SJCRH30 (cell line): ENCODE measurements around the gene ABT1. TPM values are rescaled to one million over a fixed set of nuclear protein-coding genes. Genes with fewer than 3 reads are reported as not detected.
A peak's percentile ranks its signal among the peaks of the same experiment; 100 is the strongest.
"Not testable (repeated sequence)": the region's sequence is repeated elsewhere in the genome, so short reads cannot be mapped to it uniquely, and the experiment has no call there.

ENCODE experiments used
- DNase-seq, 2 experiments: peaks; one replicate each; pipeline ENCODE4 v3.0.0-alpha.2; 2015 to 2020
- H3K27ac ChIP-seq: fragments of 250-450 bp; sonication (Bioruptor Pico); 2 replicates; pipeline ENCODE4 v1.5.1; 2020; ENCODE audit warnings: mild to moderate bottlenecking, moderate library complexity
- H3K27me3 ChIP-seq: fragments of 250-450 bp; sonication (Bioruptor Pico); 2 replicates; pipeline ENCODE4 v1.5.1; 2020; ENCODE audit warnings: mild to moderate bottlenecking, moderate library complexity
- H3K36me3 ChIP-seq: fragments of 250-450 bp; sonication (Bioruptor Pico); 2 replicates; pipeline ENCODE4 v1.5.1; 2020; ENCODE audit warnings: mild to moderate bottlenecking, moderate library complexity
- H3K4me1 ChIP-seq: fragments of 250-450 bp; sonication (Bioruptor Pico); 2 replicates; pipeline ENCODE4 v1.5.1; 2020; ENCODE audit warnings: mild to moderate bottlenecking, moderate library complexity
- H3K4me3 ChIP-seq: fragments of 250-450 bp; sonication (Bioruptor Pico); 2 replicates; pipeline ENCODE4 v1.5.1; 2020; ENCODE audit warnings: mild to moderate bottlenecking, moderate library complexity
- H3K9me3 ChIP-seq: fragments of 250-450 bp; sonication (Bioruptor Pico); replicated peaks from 2 replicates; pipeline ENCODE4 v1.5.1; 2020; ENCODE audit warnings: mild to moderate bottlenecking, moderate library complexity
- total RNA-seq: library from RNA; depleted of rRNA; stranded (reverse); fragments of >200 nt; shearing (Covaris generic); gene quantifications from 2 replicates; pipeline ENCODE4 v1.2.3, GENCODE V29; 2014; rRNA removed

ABT1 gene
- total RNA-seq = 26.6 and 30.7 TPM in 2 replicates

GRCh38 chr6:26596579-26597388 is at the start of gene ABT1:
TSS of gene ABT1 (plus strand) at chr6:26596953. CDS start at chr6:26596983, 30 bp downstream.
- H3K36me3 ChIP-seq = peaks cover 17% of the 10 kb centered on the region
- H3K4me1 ChIP-seq = no peaks in the 10 kb centered on the region
- no peaks in the 10 kb centered on the region for H3K27me3 ChIP-seq
- no peaks in the 10 kb centered on the region for H3K9me3 ChIP-seq
- H3K27ac ChIP-seq = peak within 1 kb of the TSS; percentile 72
- H3K4me3 ChIP-seq = peak within 1 kb of the TSS; percentile 82
- peak; percentile 97 to 98 for DNase-seq

DNA sequence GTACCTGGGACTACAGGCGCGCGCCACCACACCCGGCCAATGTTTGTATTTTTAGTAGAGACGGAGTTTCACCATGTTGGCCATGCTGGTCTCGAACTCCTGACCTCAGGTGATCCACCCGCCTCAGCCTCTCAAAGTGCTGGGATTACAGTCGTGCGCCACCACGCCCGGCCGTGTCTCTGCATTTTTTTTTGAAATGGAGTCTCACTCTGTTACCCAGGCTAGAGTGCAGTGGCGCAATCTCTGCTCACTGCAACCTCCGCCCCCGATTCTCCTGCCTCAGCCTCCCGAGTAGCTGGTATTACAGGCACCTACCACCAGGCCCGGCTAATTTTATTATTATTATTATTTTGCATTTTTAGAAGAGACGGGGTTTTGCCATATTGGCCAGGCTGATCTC is 49.4 kb upstream of the ABT1 start:
- H3K27ac ChIP-seq, H3K4me3 ChIP-seq, H3K36me3 ChIP-seq, H3K4me1 ChIP-seq, H3K27me3 ChIP-seq, H3K9me3 ChIP-seq, DNase-seq: not testable (repeated sequence)

DNA sequence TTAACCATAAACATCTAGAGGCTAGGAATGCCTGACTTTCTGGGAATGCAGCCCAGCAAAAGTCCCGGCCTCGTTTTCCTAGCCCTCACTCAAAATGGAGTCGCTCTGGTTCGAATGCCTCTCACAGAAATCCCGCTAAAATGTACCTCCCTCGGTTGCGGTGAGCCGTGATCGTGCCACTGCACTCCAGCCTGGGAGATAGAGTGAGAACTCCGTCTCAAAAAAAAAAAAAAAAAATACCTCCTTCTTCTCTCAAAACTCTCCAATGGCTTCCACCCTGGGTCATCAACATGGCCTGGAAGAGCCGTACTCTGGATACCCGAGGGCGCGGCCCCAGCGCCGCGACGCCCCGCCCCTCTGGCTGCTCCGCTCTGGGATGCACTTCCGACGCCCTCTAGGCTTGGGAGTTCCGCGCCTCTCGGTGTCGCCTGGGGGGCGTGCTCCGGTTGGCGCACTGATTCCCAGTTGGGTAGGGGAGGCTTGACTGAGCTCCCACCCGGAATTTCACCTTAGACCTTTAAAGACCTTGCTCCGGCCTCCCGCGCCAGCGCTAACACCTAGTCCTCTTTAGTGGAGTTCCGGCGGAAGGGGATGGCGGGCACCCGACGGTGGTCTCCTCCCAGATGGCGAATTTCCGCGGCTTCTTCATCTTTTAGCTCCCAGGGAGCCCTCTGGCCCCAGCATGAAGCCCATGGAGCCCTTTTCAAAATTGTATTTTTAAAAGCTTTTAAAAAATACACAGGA is 46.3 kb upstream of the ABT1 start:
- Histone ChIP-seq H3K36me3 (no peaks in the 10 kb centered on the region), H3K4me1 (no peaks in the 10 kb centered on the region), H3K27ac (no peak overlapping the region), H3K27me3 (no peaks in the 10 kb centered on the region), H3K4me3 (no peak overlapping the region), H3K9me3 (no peaks in the 10 kb centered on the region)
- no peak for DNase-seq

GRCh38 chr6:26552205-26552604 is 44.5 kb upstream of the ABT1 start:
- peak in 1 of 2 experiments; percentile 17 for DNase-seq
- Histone ChIP-seq H3K27me3 (no peaks in the 10 kb centered on the region), H3K27ac (no peak overlapping the region), H3K36me3 (no peaks in the 10 kb centered on the region), H3K4me3 (peak overlapping the region; percentile 60), H3K9me3 (no peaks in the 10 kb centered on the region), H3K4me1 (no peaks in the 10 kb centered on the region)

DNA sequence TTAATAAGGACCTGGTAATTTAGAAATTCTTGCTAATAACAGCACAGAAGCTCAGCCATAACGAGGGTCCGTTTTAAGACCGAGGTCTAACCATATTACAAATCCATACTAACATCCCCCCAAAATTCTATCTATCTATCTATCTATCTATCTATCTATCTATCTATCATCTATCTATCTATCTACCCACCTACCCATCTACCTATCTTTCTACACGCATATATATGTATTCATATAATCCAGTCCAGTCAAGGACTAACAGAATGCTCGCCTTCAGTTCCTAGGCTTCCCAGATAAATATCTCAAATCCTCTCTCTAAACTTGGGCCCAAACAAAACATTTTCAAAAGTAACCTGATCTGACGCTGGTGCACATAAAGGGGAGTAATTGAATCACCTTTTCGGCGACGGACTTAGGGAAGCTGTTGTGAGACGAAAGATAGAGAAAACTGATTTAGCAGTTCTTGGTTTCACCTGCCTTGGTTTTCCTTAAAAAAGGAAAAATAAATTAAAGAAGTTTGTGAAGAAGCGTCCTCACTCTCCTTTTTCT is 44.0 kb upstream of the ABT1 start:
- peak overlapping the region; percentile 60 for H3K4me3 ChIP-seq
- no peaks in the 10 kb centered on the region for H3K36me3 ChIP-seq
- H3K4me1 ChIP-seq = no peaks in the 10 kb centered on the region
- no peaks in the 10 kb centered on the region for H3K27me3 ChIP-seq
- no peak for DNase-seq
- no peaks in the 10 kb centered on the region for H3K9me3 ChIP-seq
- no peak overlapping the region for H3K27ac ChIP-seq

DNA sequence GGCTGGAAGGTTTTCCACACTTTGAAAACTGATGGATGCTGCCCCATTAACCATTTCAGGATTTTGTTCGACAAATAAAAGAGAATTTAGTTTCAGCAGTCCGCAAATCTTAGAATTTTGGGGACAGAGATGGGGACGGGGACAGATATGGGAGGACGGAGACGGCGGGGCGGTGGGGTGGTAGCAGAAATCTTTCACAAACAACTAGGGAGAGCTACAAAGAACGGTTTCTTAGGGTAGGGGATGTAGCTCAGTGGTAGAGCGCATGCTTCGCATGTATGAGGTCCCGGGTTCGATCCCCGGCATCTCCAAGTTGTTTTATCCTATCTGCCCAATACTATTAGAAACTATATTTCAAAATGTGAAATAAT is 43.5 kb upstream of the ABT1 start:
- Histone ChIP-seq H3K4me3 (peak overlapping the region; percentile 60), H3K27ac (peak overlapping the region; percentile 23; the same call in 1 of the 2 replicates), H3K4me1 (no peaks in the 10 kb centered on the region), H3K36me3 (no peaks in the 10 kb centered on the region), H3K9me3 (no peaks in the 10 kb centered on the region), H3K27me3 (no peaks in the 10 kb centered on the region)
- peak; percentile 64 to 86 for DNase-seq

DNA sequence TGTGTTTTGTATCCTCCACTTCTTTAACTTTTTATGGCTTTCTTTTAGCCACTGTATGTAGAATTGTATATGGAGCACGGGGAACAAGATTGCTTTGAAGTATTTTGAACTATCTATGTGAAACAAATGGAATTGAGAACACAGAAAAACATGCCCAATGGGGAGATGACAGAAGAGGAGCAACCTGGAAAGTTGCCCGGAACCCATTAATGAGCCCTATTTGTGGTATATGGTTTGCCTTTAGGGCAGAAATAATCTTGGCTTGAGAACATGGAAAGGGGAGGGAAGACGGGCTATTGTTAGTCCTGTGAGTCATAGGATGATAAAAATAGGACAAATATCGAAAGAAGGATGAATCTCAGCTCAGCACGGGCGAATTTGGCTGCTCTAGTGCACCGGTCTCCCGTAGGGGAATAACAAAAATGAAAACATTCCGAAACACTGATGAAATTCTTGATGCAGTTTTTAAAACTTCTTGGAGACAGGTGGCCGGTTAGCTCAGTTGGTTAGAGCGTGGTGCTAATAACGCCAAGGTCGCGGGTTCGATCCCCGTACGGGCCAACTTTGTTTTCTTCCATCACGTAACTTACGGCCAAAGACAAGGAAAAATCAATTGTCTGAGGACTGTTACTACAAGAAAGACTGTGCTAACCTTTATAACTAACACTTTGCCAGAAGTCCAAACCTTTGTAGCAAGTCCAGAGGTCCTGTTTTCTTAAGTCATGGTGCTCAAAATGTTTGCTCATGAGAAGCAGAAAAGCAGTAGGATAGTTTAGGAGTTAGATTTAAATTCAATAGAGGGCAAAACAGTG is 42.9 kb upstream of the ABT1 start:
- no peaks in the 10 kb centered on the region for H3K9me3 ChIP-seq

GRCh38 chr6:26554447-26554696 is 42.4 kb upstream of the ABT1 start:
- no peak for DNase-seq
- H3K27ac ChIP-seq = no peak overlapping the region
- no peaks in the 10 kb centered on the region for H3K9me3 ChIP-seq
- H3K4me3 ChIP-seq = peak overlapping the region; percentile 60
- no peaks in the 10 kb centered on the region for H3K4me1 ChIP-seq
- H3K36me3 ChIP-seq = no peaks in the 10 kb centered on the region
- no peaks in the 10 kb centered on the region for H3K27me3 ChIP-seq

More for the DNA sequence above, 42.9 kb upstream of the ABT1 start:
- Histone ChIP-seq H3K36me3 (no peaks in the 10 kb centered on the region), H3K27ac (peak overlapping the region; percentile 23; the same call in 1 of the 2 replicates), H3K4me3 (peak overlapping the region; percentile 60), H3K27me3 (no peaks in the 10 kb centered on the region), H3K4me1 (no peaks in the 10 kb centered on the region)
- DNase-seq = peak; percentile 72 to 89

- Histone ChIP-seq H3K36me3 (no peaks in the 10 kb centered on the region), H3K27me3 (no peaks in the 10 kb centered on the region), H3K9me3 (no peaks in the 10 kb centered on the region), H3K27ac (no peak overlapping the region), H3K4me3 (peak overlapping the region; percentile 60), H3K4me1 (no peaks in the 10 kb centered on the region)
- peak; percentile 49 to 71 for DNase-seq
Observed at GRCh38 chr6:26554697-26555504, 41.9 kb upstream of the ABT1 start.

- Histone ChIP-seq H3K36me3 (no peaks in the 10 kb centered on the region), H3K9me3 (no peaks in the 10 kb centered on the region), H3K4me3 (peak overlapping the region; percentile 60), H3K27ac (no peak overlapping the region), H3K27me3 (no peaks in the 10 kb centered on the region), H3K4me1 (no peaks in the 10 kb centered on the region)
- no peak for DNase-seq
Observed at GRCh38 chr6:26555505-26556262, 41.1 kb upstream of the ABT1 start.

DNA sequence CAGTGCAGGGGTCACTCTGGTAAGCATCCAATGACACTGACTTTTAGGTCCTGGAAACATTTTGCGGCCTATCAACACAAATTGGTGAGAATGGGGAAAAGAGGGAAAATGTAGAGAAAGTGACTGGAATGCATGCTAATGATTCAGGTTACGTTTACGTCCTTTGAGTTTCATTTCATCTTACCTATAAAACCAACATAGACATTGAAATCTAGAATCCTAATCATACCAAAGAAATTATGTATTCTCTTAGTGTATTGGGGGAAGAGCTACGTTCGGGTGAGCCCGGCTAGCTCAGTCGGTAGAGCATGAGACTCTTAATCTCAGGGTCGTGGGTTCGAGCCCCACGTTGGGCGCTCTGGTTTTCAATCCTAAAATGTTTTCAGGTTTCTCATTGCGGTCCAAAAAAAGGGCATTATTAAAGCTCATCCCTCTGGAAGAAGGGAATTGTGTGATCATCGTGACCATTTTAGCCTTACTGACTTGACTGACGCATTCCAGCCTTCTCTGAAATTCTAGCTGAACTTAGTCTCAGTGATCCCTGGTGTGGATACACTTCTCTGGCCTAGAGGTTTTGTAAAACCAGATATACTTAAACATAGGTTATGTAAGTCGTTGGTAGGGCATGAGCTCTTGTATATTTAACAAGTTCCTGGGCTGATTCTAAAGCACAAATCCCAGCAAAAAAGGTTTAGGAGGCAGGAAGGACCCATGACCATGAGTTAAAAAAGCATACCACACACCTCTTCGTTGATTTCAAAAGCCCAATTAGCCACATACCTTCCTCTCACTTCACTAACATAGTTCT is 40.3 kb upstream of the ABT1 start:
- Histone ChIP-seq H3K36me3 (no peaks in the 10 kb centered on the region), H3K4me3 (no peak overlapping the region), H3K4me1 (no peaks in the 10 kb centered on the region), H3K27ac (no peak overlapping the region), H3K9me3 (no peaks in the 10 kb centered on the region), H3K27me3 (no peaks in the 10 kb centered on the region)
- peak; percentile 62 to 82 for DNase-seq

DNA sequence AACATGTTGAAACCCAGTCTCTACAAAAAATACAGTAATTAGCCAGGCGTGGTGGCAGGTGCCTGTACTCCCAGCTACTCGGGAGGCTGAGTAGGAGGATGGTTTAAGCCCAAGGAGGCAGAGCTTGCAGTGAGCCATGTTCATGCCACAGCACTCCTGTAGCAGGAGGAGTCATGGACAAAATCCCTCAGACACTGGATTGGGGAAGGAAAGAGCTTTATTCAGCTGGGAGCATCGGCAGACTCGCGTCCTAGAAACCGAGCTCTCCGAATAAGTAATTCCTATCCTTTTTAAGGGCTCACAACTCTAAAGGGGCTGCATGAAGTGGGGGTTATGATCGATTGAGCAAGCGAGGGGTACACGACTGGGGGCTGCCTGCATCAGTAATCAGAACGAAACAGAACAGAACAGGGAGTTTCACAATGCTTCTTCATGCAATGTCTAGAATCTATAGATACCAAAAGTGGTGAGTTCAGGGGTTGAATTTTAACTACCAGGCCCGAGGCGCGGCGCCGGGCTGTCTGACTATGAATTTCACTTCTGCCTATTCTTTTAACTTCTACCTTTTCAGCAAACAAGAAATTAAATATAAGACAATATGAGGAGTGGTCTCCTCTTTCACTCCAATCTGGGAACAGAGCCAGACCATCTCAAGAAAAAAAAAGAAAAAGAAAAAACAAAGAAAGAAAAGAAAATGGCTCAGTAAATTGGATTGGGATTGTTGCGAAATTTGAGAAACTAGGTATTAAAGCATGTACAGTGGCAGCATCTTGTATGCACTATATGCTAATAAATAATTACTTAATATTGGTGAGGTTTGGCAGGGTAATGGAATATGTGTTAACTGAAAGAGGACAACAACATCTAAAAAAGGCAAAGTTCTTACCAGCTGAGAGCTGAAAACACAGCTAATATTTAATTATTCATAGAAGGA is 35.0 kb upstream of the ABT1 start:
- Histone ChIP-seq H3K36me3 (no peaks in the 10 kb centered on the region), H3K27ac (no peak overlapping the region), H3K4me1 (no peaks in the 10 kb centered on the region), H3K4me3 (no peak overlapping the region), H3K27me3 (no peaks in the 10 kb centered on the region), H3K9me3 (no peaks in the 10 kb centered on the region)
- no peak for DNase-seq
